Stimulated activated CD4-positive, alpha-beta T cell treated with anti-CD3 and anti-CD28 coated beads, TNF-alpha, amount 100 ng/mL, for 1 hour (primary cell): ENCODE measurements around the gene ECE1.
A peak's percentile ranks its signal among the peaks of the same experiment; 100 is the strongest.
"Not testable (repeated sequence)": the region's sequence is repeated elsewhere in the genome, so short reads cannot be mapped to it uniquely, and the experiment has no call there.

ENCODE experiments used
- DNase-seq, 3 donors: peaks; one replicate each; pipeline ENCODE4 v3.0.0-alpha.2; 2020; ENCODE audit warnings: low read depth in 3 of 3, low spot score in 1 of 3

Gene ECE1

GRCh38 chr1:21292984-21293536 lies 2.8 kb upstream of the ECE1 start:
- DNase-seq = peak in 2 of 3 donors; percentile 22 to 25

- no peak for DNase-seq
Measured at GRCh38 chr1:21292503-21292983, 2.3 kb upstream of the ECE1 start.

- DNase-seq = no peak
Measured at GRCh38 chr1:21291964-21292363, 1.7 kb upstream of the ECE1 start.

GRCh38 chr1:21291184-21291583 lies 921 bp upstream of the ECE1 start:
- DNase-seq = no peak

GRCh38 chr1:21290546-21290944 lies 282 bp upstream of the ECE1 start:
- DNase-seq = no peak

GRCh38 chr1:21289127-21289526 lies 1.1 kb downstream of the ECE1 start:
- DNase-seq = no peak

GRCh38 chr1:21287905-21288514 lies 2.3 kb downstream of the ECE1 start:
- DNase-seq = no peak

- not testable (repeated sequence) for DNase-seq
Measured at GRCh38 chr1:21285386-21285785, 4.9 kb downstream of the ECE1 start.

- DNase-seq = no peak
Measured at GRCh38 chr1:21285055-21285372, 5.2 kb downstream of the ECE1 start.

- no peak for DNase-seq
Measured at GRCh38 chr1:21284206-21285054, 5.8 kb downstream of the ECE1 start.

- DNase-seq = no peak
Measured at GRCh38 chr1:21283524-21283923, 6.7 kb downstream of the ECE1 start.

- DNase-seq = not testable (repeated sequence)
Measured at GRCh38 chr1:21282020-21282419, 8.2 kb downstream of the ECE1 start.

GRCh38 chr1:21280482-21280881 lies 9.8 kb downstream of the ECE1 start:
- DNase-seq = no peak

- no peak for DNase-seq
Measured at GRCh38 chr1:21280011-21280471, 10.2 kb downstream of the ECE1 start.

- DNase-seq = no peak
Measured at GRCh38 chr1:21278860-21279845, 11.1 kb downstream of the ECE1 start.

GRCh38 chr1:21278208-21278859 lies 11.9 kb downstream of the ECE1 start:
- no peak for DNase-seq

GRCh38 chr1:21277180-21277579 lies 13.1 kb downstream of the ECE1 start:
- DNase-seq = no peak

GRCh38 chr1:21272540-21272939 lies 17.7 kb downstream of the ECE1 start:
- DNase-seq = no peak

GRCh38 chr1:21271550-21271949 lies 18.7 kb downstream of the ECE1 start:
- DNase-seq = no peak

- DNase-seq = peak; percentile 61 to 86 (median 68)
Measured at GRCh38 chr1:21270086-21270689, 20.1 kb downstream of the ECE1 start.
